ENCODE results near the gene PSMA1. TPM values are rescaled to one million over a fixed set of nuclear protein-coding genes. Genes with fewer than 3 reads are reported as not detected.

The PSMA1 gene
- total RNA-seq, 2 donors from 2014 or later: 71.3 to 73.5 TPM

DNA sequence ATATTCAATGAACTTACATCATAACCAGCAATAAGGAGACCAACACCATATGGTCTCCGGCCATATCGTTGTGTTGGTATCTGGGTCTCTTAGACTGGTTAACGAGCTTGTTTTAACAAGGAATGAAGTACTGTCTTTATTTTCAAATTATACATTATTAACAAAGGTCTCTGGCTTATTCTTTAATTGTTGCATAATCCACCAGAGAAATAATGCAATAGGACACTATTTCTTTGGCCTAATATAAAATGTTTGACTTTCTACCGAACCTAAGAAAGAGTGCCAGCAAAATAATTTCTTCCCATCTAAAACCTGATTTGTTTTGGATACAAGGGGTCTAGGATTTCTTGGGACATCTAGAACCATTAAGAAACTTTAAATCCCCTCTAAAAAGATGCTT is 6.4 kb downstream of the PSMA1 start:
- WGBS, 2 donors: 92 to 93% methylated on average over 4 of the region's 4 CpGs
- no peak for TF ChIP-seq POLR2A (IDR thresholded peaks at IDR 0.05)
- TF ChIP-seq, protein P1, sequence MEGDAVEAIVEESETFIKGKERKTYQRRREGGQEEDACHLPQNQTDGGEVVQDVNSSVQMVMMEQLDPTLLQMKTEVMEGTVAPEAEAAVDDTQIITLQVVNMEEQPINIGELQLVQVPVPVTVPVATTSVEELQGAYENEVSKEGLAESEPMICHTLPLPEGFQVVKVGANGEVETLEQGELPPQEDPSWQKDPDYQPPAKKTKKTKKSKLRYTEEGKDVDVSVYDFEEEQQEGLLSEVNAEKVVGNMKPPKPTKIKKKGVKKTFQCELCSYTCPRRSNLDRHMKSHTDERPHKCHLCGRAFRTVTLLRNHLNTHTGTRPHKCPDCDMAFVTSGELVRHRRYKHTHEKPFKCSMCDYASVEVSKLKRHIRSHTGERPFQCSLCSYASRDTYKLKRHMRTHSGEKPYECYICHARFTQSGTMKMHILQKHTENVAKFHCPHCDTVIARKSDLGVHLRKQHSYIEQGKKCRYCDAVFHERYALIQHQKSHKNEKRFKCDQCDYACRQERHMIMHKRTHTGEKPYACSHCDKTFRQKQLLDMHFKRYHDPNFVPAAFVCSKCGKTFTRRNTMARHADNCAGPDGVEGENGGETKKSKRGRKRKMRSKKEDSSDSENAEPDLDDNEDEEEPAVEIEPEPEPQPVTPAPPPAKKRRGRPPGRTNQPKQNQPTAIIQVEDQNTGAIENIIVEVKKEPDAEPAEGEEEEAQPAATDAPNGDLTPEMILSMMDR (IDR thresholded peaks at IDR 0.05): no peak
- ATAC-seq (no peak), DNase-seq (no peak)
- no peak overlapping the region for H3K27ac ChIP-seq
- H3K4me3 ChIP-seq: no peak overlapping the region
- H3K9me3 ChIP-seq: no peaks in the 10 kb centered on the region
- peaks cover 3 to 32% of the 10 kb centered on the region in 2 donors for H3K36me3 ChIP-seq (replicated peaks in 1 of 2; ENCODE audit: insufficient read depth in 1 of 2, low read depth in 2 of 2)
- H3K4me1 ChIP-seq: peaks cover 4% of the 10 kb centered on the region
- no peaks in the 10 kb centered on the region for H3K27me3 ChIP-seq
- intact Hi-C loops (cut with DNase I): no loop called here

GRCh38 chr11:14506532-14506931 is 13.7 kb downstream of the PSMA1 start:
- ATAC-seq: no peak
- no peaks in the 10 kb centered on the region for H3K27me3 ChIP-seq
- intact Hi-C loops (cut with DNase I): no loop called here
- WGBS, 2 donors: 91 to 100% methylated on average over 3 of the region's 3 CpGs
- DNase-seq: no peak
- H3K4me1 ChIP-seq: no peaks in the 10 kb centered on the region
- peaks cover 11 to 34% of the 10 kb centered on the region in 2 donors for H3K36me3 ChIP-seq (replicated peaks in 1 of 2; ENCODE audit: insufficient read depth in 1 of 2, low read depth in 2 of 2)
- TF ChIP-seq, protein P1 (IDR thresholded peaks at IDR 0.05): no peak
- no peak overlapping the region for H3K27ac ChIP-seq
- no peaks in the 10 kb centered on the region for H3K9me3 ChIP-seq
- no peak overlapping the region for H3K4me3 ChIP-seq

- Histone ChIP-seq H3K9me3 (no peaks in the 10 kb centered on the region), H3K4me1 (peaks cover 10% of the 10 kb centered on the region), H3K27ac (no peak overlapping the region), H3K36me3 (replicated peaks in 1 of 2; ENCODE audit: insufficient read depth in 1 of 2, low read depth in 2 of 2) (peaks cover 11 to 15% of the 10 kb centered on the region in 2 donors), H3K4me3 (no peak overlapping the region), H3K27me3 (no peaks in the 10 kb centered on the region)
- intact Hi-C loops (cut with DNase I): no loop called here
- TF ChIP-seq, protein P1 (IDR thresholded peaks at IDR 0.05): no peak
- TF ChIP-seq POLR2A (IDR thresholded peaks at IDR 0.05): no peak
- DNase-seq (no peak), ATAC-seq (no peak)
- WGBS, 2 donors: 96 to 100% methylated on average over 1 of the region's 1 CpG
Measured at GRCh38 chr11:14503023-14503422, 17.2 kb downstream of the PSMA1 start.

GRCh38 chr11:14502039-14502438 is 18.1 kb downstream of the PSMA1 start:
- 91 to 100% methylated on average over 4 of the region's 4 CpGs for WGBS, 2 donors
- no peaks in the 10 kb centered on the region for H3K27me3 ChIP-seq
- TF ChIP-seq, protein P1 (IDR thresholded peaks at IDR 0.05): no peak
- no peak for TF ChIP-seq POLR2A (IDR thresholded peaks at IDR 0.05)
- no peak overlapping the region for H3K4me3 ChIP-seq
- intact Hi-C loops (cut with DNase I): no loop called here
- H3K4me1 ChIP-seq: peaks cover 11% of the 10 kb centered on the region
- DNase-seq: no peak
- ATAC-seq: no peak
- peaks cover 3 to 11% of the 10 kb centered on the region in 2 donors for H3K36me3 ChIP-seq (replicated peaks in 1 of 2; ENCODE audit: insufficient read depth in 1 of 2, low read depth in 2 of 2)
- no peak overlapping the region for H3K27ac ChIP-seq
- H3K9me3 ChIP-seq: no peaks in the 10 kb centered on the region

GRCh38 chr11:14500181-14500651 is 20.0 kb downstream of the PSMA1 start:
- peak overlapping the region in 1 of 2 donors; percentile 91 for H3K4me3 ChIP-seq
- ATAC-seq: peak; percentile 68
- peak; percentile 57 to 75 (median 63) for DNase-seq
- H3K4me1 ChIP-seq: peaks cover 24% of the 10 kb centered on the region
- TF ChIP-seq, protein P1 (IDR thresholded peaks at IDR 0.05): no peak
- TF ChIP-seq POLR2A (IDR thresholded peaks at IDR 0.05): no peak
- peak overlapping the region; percentile 75 to 92 (median 81) for H3K27ac ChIP-seq
- no peaks in the 10 kb centered on the region for H3K9me3 ChIP-seq
- WGBS, 2 donors: 0 to 1% methylated on average over 6 of the region's 6 CpGs
- H3K27me3 ChIP-seq: no peaks in the 10 kb centered on the region
- H3K36me3 ChIP-seq (replicated peaks in 1 of 2; ENCODE audit: insufficient read depth in 1 of 2, low read depth in 2 of 2): peaks cover 0 to 3% of the 10 kb centered on the region in 2 donors
- intact Hi-C loops (cut with DNase I): no loop called here
